ENCODE data around the gene CKAP5. TPM values are rescaled to one million over a fixed set of nuclear protein-coding genes. Genes with fewer than 3 reads are reported as not detected.

The CKAP5 gene
- polyA plus RNA-seq, 1 donor (not counting 4 experiments of a cell fraction or from before 2014, with no cell fraction given): 96.4 TPM

DNA sequence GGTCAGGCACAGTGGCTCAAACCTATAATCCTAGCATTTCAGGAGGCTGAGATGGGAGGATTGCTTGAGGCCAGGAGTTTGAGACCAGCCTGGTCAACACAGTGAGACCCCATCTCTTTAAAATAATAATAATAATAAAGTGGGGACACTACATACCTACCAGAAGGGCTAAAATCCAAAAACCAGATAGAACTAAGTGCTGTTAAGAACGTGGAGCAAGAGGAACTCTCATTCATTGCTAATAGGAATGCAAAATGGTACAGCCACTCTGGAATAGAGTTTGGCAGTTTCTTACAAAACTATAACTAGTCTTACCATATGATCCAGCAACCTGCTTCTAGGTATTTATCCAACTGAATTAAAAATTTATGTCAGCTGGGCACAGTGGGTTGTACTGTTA is 9.6 kb downstream of the CKAP5 start:
- Histone ChIP-seq H3K9me1 (ENCODE audit: control insufficient read depth, extremely low read depth, insufficient read depth, low read length) (no peaks in the 10 kb centered on the region), H3K27me3 (ENCODE audit: control insufficient read depth, extremely low read depth, insufficient read depth, low read length) (no peaks in the 10 kb centered on the region), H3K4me1 (ENCODE audit: control insufficient read depth, extremely low read depth, insufficient read depth, low read length) (peaks cover 13% of the 10 kb centered on the region), H3K27ac (ENCODE audit: control insufficient read depth, insufficient read depth, low read length) (no peak overlapping the region), H2AFZ (ENCODE audit: control insufficient read depth, low read length) (no peak overlapping the region), H3K36me3 (ENCODE audit: control insufficient read depth in 2 of 2, extremely low read depth in 1 of 2, insufficient read depth in 2 of 2, low read length in 2 of 2) (no peaks in the 10 kb centered on the region), H3K4me2 (ENCODE audit: control insufficient read depth, extremely low read depth, insufficient read depth, low read depth, low read length) (no peak overlapping the region), H3K4me3 (ENCODE audit: control insufficient read depth in 2 of 3, extremely low read depth in 1 of 3, insufficient read depth in 2 of 3, low read depth in 1 of 3, low read length in 3 of 3) (no peak overlapping the region), H3K9ac (ENCODE audit: control insufficient read depth, extremely low read depth, insufficient read depth, low read length) (no peak overlapping the region), H4K20me1 (ENCODE audit: control insufficient read depth, extremely low read depth, insufficient read depth, low read length) (peaks cover 9% of the 10 kb centered on the region), H3K79me2 (ENCODE audit: control insufficient read depth, insufficient read depth, low read length) (peaks cover 99% of the 10 kb centered on the region), H3K9me3 (ENCODE audit: control insufficient read depth, low read depth, low read length) (no peaks in the 10 kb centered on the region)
- no peak for FAIRE-seq
- TF ChIP-seq, protein P1, sequence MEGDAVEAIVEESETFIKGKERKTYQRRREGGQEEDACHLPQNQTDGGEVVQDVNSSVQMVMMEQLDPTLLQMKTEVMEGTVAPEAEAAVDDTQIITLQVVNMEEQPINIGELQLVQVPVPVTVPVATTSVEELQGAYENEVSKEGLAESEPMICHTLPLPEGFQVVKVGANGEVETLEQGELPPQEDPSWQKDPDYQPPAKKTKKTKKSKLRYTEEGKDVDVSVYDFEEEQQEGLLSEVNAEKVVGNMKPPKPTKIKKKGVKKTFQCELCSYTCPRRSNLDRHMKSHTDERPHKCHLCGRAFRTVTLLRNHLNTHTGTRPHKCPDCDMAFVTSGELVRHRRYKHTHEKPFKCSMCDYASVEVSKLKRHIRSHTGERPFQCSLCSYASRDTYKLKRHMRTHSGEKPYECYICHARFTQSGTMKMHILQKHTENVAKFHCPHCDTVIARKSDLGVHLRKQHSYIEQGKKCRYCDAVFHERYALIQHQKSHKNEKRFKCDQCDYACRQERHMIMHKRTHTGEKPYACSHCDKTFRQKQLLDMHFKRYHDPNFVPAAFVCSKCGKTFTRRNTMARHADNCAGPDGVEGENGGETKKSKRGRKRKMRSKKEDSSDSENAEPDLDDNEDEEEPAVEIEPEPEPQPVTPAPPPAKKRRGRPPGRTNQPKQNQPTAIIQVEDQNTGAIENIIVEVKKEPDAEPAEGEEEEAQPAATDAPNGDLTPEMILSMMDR (optimal IDR thresholded peaks at IDR 0.05 in 1 of 3, IDR thresholded peaks at IDR 0.05 in 1 of 3, conservative IDR thresholded peaks at IDR 0.05 in 1 of 3; ENCODE audit: extremely low read depth in 1 of 3, insufficient read depth in 2 of 3, low read length in 3 of 3): no peak
- TF ChIP-seq EZH2 (IDR thresholded peaks at IDR 0.05; ENCODE audit: low read length): no peak
- dilution Hi-C loops (cut with MboI; ENCODE audit: extremely low pct_ligation_motif_present, low sequenced_read_pairs): no loop called here
- no peak for DNase-seq (ENCODE audit: low read depth, low spot score)

DNA sequence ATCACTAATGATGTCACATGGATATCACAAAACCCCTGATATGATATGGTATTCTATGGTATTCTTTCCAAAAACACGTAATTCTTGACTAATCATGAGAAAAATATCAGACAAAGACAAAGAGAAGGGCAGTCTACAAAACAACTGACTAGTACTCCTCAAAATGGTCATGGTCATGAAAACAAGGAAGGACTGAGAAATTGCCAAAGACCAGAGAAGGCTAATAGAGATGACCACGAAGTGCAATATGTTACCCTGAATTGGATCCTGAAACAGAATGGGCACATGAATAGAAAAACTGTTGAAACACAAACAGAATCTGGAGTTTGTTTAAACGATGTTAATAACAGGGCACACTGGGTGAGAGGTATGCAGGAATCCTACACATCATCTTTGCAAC is 10.2 kb downstream of the CKAP5 start:
- dilution Hi-C loops (cut with MboI; ENCODE audit: extremely low pct_ligation_motif_present, low sequenced_read_pairs): no loop called here
- TF ChIP-seq, protein P1 (optimal IDR thresholded peaks at IDR 0.05 in 1 of 3, IDR thresholded peaks at IDR 0.05 in 1 of 3, conservative IDR thresholded peaks at IDR 0.05 in 1 of 3; ENCODE audit: extremely low read depth in 1 of 3, insufficient read depth in 2 of 3, low read length in 3 of 3): no peak
- TF ChIP-seq EZH2 (IDR thresholded peaks at IDR 0.05; ENCODE audit: low read length): no peak
- peaks cover 9% of the 10 kb centered on the region for H4K20me1 ChIP-seq (ENCODE audit: control insufficient read depth, extremely low read depth, insufficient read depth, low read length)
- DNase-seq (ENCODE audit: low read depth, low spot score) (no peak), FAIRE-seq (no peak)
- no peaks in the 10 kb centered on the region for H3K27me3 ChIP-seq (ENCODE audit: control insufficient read depth, extremely low read depth, insufficient read depth, low read length)
- no peak overlapping the region for H3K4me2 ChIP-seq (ENCODE audit: control insufficient read depth, extremely low read depth, insufficient read depth, low read depth, low read length)
- H3K4me3 ChIP-seq (ENCODE audit: control insufficient read depth in 2 of 3, extremely low read depth in 1 of 3, insufficient read depth in 2 of 3, low read depth in 1 of 3, low read length in 3 of 3): no peak overlapping the region
- no peaks in the 10 kb centered on the region for H3K9me1 ChIP-seq (ENCODE audit: control insufficient read depth, extremely low read depth, insufficient read depth, low read length)
- no peak overlapping the region for H2AFZ ChIP-seq (ENCODE audit: control insufficient read depth, low read length)
- H3K79me2 ChIP-seq (ENCODE audit: control insufficient read depth, insufficient read depth, low read length): peaks cover 98% of the 10 kb centered on the region
- no peaks in the 10 kb centered on the region for H3K36me3 ChIP-seq (ENCODE audit: control insufficient read depth in 2 of 2, extremely low read depth in 1 of 2, insufficient read depth in 2 of 2, low read length in 2 of 2)
- no peak overlapping the region for H3K27ac ChIP-seq (ENCODE audit: control insufficient read depth, insufficient read depth, low read length)
- H3K9me3 ChIP-seq (ENCODE audit: control insufficient read depth, low read depth, low read length): no peaks in the 10 kb centered on the region
- H3K9ac ChIP-seq (ENCODE audit: control insufficient read depth, extremely low read depth, insufficient read depth, low read length): no peak overlapping the region
- H3K4me1 ChIP-seq (ENCODE audit: control insufficient read depth, extremely low read depth, insufficient read depth, low read length): peaks cover 13% of the 10 kb centered on the region
